GM21423 (cell line): ENCODE results near the gene GCHFR.

Experiments
- ATAC-seq: cut with Tn5 transposase; IDR thresholded peaks from one replicate; pipeline ENCODE4 v1.9.1; 2021; ENCODE audit warnings: mild to moderate bottlenecking, moderate library complexity; ENCODE audit not compliant: unreplicated experiment

Gene GCHFR

DNA sequence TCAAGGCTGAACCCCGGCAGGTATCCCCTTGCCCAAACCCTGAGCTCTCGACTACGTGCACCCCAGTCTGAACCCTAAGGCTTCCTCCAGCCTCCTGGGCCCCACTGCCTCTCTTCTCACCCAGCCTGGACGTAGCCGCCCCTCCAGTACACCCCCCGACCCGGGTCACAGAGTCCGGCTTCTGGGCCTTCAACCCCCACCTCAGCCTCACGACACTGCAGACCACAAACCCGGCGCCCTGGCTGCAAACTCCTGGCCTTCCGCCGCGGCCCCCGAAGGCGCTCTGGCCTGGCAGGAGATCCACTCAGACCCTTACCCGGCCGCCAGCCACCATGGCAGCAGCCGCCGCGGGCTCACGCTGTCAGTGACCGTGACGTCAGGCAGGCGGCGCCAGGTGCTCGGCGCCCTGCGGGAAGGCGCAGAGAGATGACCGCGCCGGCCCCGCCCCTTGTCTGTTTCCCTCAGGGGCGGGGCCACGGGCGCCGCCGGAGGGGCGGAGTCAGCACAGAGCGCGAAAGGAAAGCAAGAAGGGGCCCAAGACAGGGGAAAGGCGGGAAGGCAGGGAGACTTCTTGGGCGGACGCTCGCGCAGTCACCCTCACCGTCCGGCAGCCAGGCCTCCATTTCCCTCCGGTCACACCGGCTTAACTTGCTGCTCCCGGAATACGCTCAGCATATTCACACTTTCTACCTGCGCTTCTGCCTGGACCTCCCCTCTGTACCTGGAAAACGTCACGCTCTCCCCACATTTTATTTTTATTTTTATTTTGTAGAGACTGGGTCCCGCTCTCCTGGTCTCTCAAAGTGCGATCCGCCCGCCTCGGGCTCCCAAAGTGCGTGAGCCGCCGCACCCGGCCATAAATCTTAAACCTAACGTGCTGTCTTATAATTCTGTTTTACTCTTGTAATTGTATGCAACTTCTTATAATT is 8.7 kb upstream of the GCHFR start, which contains the start of gene RMDN3:
Gene RMDN3 (minus strand): TSS at position 372 of the 929 bp plus-strand sequence. CDS start 471 bp downstream, outside the sequence.
- ATAC-seq = peak; percentile 81

DNA sequence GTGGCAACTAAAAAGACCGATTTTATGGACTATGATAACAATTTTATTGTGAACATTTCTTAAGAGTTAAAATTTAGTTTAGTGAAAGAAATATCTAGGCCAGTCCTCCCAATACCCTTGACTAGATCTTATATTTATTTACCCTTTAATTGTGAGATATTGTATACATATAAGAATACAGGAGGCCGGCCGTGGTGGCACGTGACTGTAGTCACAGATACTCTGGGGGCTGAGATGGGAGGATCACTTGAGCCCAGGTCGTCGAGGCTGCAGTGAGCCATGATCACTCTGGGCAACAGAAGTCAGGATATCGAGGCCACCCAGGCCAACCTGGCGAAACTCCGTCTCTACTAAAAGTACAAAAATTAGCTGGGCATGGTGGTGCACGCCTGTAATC is 8.1 kb upstream of the GCHFR start:
- ATAC-seq = no peak

DNA sequence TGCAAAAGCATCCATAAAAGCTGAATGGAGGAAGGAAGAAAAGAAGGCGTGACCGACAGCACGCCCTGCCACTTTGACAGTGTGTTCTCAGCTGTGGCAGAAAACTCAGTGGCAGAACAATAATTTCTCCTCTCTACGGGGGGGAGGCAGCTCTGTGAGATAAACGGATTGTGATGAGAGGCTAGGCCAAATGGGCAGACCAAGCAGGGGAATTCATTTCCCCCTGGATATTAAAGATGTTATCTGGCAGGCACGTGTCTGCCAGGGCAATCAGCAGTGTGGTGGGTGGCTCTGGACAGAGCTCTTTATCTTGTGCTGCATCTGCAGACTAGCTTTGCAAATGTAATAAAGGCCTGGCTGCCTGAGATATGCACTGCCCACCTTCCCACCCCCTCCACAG is 6.9 kb upstream of the GCHFR start:
- no peak for ATAC-seq

- no peak for ATAC-seq
Observed at GRCh38 chr15:40759961-40760360, 3.9 kb upstream of the GCHFR start.

DNA sequence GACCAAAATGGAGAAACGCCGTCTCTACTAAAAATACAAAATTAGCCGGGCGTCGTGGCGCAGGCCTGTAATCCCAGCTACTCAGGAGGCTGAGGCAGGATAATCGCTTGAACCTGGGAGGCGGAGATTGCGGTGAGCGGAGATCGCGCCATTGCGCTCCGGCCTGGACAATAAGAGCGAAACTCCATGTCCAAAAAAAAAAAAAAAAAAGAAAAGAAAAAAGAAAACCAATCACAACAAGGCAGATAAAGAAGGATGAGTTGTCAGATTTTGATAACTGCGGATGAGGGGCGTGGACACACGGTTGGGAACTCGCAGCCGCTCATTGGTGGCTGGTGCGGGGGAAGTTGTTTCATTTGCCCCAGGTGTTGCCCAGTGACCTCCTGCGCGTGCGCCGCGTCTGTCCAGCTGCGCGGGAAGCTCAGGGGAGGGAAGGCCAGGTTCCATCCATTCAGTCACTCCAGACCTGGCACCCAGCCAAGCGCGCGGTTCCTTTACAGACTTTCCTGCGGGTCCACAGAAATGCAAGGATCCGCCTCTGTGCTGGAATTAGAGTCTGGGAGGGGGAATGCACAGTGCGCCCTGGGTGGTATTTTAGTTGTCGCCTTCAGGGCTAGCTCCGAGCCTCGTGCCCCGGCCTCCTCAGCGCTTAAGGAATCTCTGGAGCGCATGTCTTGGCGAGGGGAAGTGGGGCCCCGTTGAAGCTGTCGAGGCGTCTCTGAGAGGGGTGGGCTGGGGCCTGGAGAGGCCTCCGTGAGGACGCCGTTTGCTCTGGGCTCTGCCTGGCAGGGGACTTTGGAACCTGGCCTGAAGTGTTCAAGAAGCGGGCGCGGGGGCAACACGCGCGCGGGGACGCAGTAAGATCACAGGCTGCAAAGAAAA is 708 bp upstream of the GCHFR start:
- no peak for ATAC-seq

- no peak for ATAC-seq
Observed at GRCh38 chr15:40764629-40765103, 798 bp downstream of the GCHFR start.

GRCh38 chr15:40766194-40766815 is 2.4 kb downstream of the GCHFR start:
- ATAC-seq = no peak

GRCh38 chr15:40766906-40767837 is 3.3 kb downstream of the GCHFR start:
- no peak for ATAC-seq

DNA sequence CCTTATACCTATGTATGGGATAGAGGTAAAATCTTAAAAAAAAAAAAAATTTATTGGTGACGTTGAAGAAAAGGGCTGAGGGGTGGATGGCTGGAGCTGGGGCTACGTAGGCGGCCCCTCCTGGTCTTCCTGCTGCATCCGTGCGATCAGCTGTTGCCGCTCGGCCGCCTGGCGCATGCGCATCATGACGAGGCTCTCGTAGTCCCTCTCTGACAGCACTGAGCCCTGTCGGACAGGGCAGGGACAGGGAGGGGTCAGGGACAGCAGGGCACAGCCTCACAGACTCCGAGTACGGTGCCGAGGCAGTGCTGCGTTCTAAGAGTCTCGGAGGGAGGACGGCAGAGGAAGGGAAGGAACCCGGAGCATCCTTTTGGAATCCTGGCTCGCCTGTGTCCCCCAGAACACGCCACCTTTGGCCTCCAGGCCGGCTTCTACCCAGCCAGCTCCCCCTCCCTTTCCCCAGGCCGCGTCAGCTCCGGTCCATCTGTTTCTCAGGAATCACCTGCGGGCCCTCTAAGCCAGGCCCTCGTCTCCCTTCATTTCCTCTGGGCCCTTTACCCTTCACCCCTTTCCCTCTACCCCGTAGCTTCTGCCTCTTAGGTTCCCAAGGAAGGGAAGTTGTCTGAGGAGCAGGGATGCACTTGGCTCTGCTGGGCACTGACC is 4.1 kb downstream of the GCHFR start:
- ATAC-seq = no peak

DNA sequence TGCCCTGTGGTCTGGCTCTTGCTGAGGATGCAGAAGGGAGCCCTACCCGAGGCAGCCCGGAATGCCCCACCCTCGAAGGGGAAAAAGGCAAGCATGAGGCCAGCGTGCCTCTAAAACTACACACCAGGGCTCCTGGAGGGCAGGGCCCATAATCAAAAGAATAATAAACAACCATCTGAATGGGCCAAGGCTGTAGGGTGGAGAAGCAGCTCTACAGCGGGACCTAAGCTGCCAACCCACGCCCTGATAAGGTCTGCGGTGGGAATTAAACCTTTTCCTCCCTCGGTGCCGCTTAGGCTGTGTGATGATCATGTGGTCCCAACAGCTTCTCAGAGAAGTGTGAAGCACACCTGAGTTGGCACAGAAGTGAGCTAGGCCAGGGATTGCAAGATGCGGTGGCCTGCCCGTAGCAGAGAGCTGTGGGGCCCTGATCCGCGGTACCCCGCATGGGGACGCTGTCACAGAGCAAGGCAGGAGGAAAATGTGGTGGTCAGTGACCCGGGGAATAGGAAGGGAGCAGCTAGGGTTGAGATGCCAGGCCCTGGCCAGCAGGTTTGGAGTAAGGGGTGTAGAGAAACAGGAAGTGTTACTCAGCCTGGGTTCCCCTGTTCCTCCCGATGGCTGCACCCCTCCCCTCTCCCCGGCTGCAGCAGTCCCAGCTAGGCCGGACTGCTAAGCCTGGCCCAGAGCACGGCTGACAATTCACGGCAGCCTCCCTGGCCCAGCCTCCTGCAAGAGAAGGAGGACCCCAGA is 4.8 kb downstream of the GCHFR start:
- ATAC-seq = no peak

GRCh38 chr15:40769274-40770146 is 5.6 kb downstream of the GCHFR start, which contains the start of gene C15orf62:
C15orf62 (plus strand) TSS chr15:40769980; CDS start chr15:40770496, 516 bp downstream.
- peak; percentile 38 for ATAC-seq

DNA sequence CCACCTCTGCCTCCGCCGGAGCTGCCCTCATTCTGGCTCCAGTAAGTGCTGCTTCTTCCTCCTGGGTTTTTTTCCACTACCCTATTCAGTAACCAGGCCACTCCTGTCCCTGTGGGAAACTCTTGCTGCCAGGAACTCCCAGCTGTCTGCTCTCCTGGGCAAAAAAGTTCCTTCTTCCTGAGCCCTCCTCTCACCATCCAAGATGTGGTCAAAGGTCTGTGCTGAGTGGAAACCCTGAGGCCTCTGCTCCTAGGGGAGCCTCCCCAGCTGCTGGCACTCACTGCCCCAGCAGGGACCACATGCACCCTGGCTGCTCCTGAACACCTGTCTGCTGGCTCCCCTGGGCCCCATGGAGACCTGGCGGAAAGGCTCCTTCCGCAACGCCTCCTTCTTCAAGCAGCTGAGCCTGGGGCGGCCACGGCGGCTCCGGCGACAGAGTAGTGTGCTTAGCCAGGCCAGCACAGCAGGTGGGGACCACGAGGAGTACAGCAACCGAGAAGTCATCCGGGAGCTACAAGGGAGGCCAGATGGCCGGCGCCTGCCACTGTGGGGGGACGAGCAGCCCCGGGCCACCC is 6.4 kb downstream of the GCHFR start:
- no peak for ATAC-seq

- ATAC-seq = no peak
Observed at GRCh38 chr15:40771242-40771641, 7.4 kb downstream of the GCHFR start.

GRCh38 chr15:40772014-40772413 is 8.1 kb downstream of the GCHFR start:
- no peak for ATAC-seq

DNA sequence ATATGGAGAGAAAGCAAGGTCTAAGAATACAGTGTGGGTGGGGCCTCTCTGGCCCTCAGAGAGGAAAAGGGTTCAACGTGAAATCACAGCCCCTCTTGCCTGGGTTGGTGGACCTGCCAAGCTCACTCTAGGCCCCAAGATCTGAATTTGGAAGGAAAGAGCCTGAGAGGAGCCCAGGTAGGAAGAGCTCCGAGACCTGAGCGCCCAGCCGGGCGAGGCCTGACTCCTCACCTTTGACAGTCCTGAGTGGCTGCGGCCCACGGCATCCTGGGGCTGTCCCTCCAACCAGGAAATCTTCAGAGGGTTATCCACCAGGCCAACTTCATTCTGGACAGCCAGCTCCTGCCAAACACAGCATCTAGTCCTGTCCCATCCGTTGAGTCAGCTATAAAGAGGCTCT is 9.6 kb downstream of the GCHFR start:
- no peak for ATAC-seq

GRCh38 chr15:40773902-40774301 is 10.0 kb downstream of the GCHFR start:
- no peak for ATAC-seq

- ATAC-seq = no peak
Observed at GRCh38 chr15:40775007-40775406, 11.1 kb downstream of the GCHFR start.
